Gastrocnemius medialis (tissue), 4 donors: ENCODE results near the gene RYK. TPM values are rescaled to one million over a fixed set of nuclear protein-coding genes. Genes with fewer than 3 reads are reported as not detected.

Experiments
- ATAC-seq, 2 donors: fragments of 150-250 bp; one replicate each; pipeline ENCODE4 v1.9.1; 2016
- DNase-seq, 2 donors: peaks; one replicate each; pipeline ENCODE4 v3.0.0-alpha.2; 2019
- H3K27ac ChIP-seq, 4 donors: fragments of 200-600 bp; sonication (generic); 1 replicate in 1 of 4; 2 replicates in 3 of 4; pipeline ENCODE4 v1.5.1; 2016 to 2018; ENCODE audit warnings: mild to moderate bottlenecking in 2 of 4, moderate library complexity in 1 of 4
- H3K27me3 ChIP-seq, 3 donors: fragments of 200-600 bp; sonication (generic) in 2 of 3; 1 replicate in 1 of 3; 2 replicates in 2 of 3; pipeline versions ENCODE4 v1.5.1 to v1.6.0; 2016 to 2019; ENCODE audit warnings: mild to moderate bottlenecking in 1 of 3, moderate library complexity in 1 of 3
- H3K36me3 ChIP-seq, 2 donors: fragments of 200-600 bp; sonication (generic) in 1 of 2; one replicate each; pipeline ENCODE4 v1.5.1; 2017 to 2018
- H3K4me1 ChIP-seq, 2 donors: fragments of 200-600 bp; sonication (generic) in 1 of 2; one replicate each; pipeline ENCODE4 v1.5.1; 2016 to 2017; ENCODE audit warnings: mild to moderate bottlenecking in 2 of 2
- H3K4me3 ChIP-seq, 4 donors: fragments of 200-600 bp; sonication (generic) in 3 of 4; 1 replicate in 1 of 4; 2 replicates in 3 of 4; pipeline ENCODE4 v1.5.1; 2016 to 2019; ENCODE audit warnings: mild to moderate bottlenecking in 2 of 4
- H3K9me3 ChIP-seq, 3 donors: fragments of 200-600 bp; sonication (generic) in 2 of 3; 1 replicate in 1 of 3; 2 replicates in 2 of 3; pipeline ENCODE4 v1.5.1; 2016 to 2019
- POLR2A ChIP-seq, 2 donors: fragments of 450-650 bp; IDR thresholded peaks; one replicate each; pipeline ENCODE4 v1.6.1; 2017; ENCODE audit warnings: antibody characterized with exemption in 2 of 2, mild to moderate bottlenecking in 2 of 2, moderate library complexity in 2 of 2
- in situ Hi-C, 4 donors: fragments of 200-750 bp; cut with MboI; loops; one replicate each; pipeline versions ENCODE4 v1.15.0 to v1.8.0; 2017; ENCODE audit warnings: low sequenced_read_pairs in 4 of 4
- intact Hi-C: fragments of 100-400 bp; cut with DNase I; formaldehyde crosslinking; loops from one replicate; pipeline ENCODE4 v1.15.1; 2023; ENCODE audit warnings: low total_unique reads
- total RNA-seq, 4 donors: library from RNA; depleted of rRNA; stranded (reverse); fragments of >200 nt; gene quantifications; one replicate each; pipeline versions ENCODE4 v1.1.0 to v1.2.3, GENCODE V29; 2016
- TF ChIP-seq, protein P1 (sequence below), 5 experiments: fragments of 450-650 bp in 3 of 5; fragments of 200-600 bp in 2 of 5; sonication (generic) in 2 of 5; IDR thresholded peaks in 4 of 5; conservative IDR thresholded peaks in 1 of 5; 1 replicate in 4 of 5; 2 replicates in 1 of 5; pipeline ENCODE4 v1.5.1; 2016 to 2019; ENCODE audit warnings: antibody characterized with exemption in 5 of 5, mild to moderate bottlenecking in 3 of 5, moderate library complexity in 3 of 5

The RYK gene
- total RNA-seq, 4 donors from 2014 or later: 25.8 to 42.4 (median 35.0) TPM

DNA sequence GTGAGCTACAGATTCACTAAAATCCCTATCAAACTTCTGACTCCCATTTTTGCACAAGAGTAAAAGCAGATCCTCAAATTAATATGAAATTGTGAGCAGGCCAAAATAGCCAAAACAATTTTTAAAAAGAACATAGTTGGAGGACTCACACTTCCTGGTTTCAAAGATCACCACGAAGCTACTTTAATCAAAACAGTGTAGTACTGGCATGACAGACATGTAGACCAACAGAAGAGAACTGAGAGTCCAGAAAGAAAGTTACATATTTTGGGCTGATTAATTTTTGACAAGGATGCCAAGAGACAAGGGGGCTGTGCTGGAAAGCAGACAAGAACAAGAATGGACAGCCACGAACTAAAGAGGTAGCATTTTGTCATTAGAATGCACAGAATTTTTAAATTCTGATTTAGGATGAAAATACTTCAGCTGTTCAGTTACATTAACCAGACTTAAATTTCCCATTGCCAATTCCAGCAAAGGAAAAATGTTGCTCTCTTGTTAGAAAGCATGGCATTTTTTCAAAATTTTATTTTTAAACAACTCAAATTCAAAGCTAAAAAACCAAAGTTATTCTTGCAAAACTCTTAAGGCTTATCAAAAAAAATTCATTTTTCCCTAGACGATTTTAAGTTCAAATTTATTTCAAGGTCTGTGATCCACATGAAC lies 14.0 kb downstream of the RYK start:
- Histone ChIP-seq H3K4me1 (peaks cover 68 to 70% of the 10 kb centered on the region in 2 donors), H3K27me3 (no peaks in the 10 kb centered on the region), H3K27ac (peak overlapping the region; percentile 13 to 53 (median 30)), H3K36me3 (no peaks in the 10 kb centered on the region), H3K9me3 (no peaks in the 10 kb centered on the region), H3K4me3 (no peak overlapping the region)
- no peak for DNase-seq
- in situ Hi-C loops: no loop called here
- ATAC-seq: no peak
- TF ChIP-seq, protein P1, sequence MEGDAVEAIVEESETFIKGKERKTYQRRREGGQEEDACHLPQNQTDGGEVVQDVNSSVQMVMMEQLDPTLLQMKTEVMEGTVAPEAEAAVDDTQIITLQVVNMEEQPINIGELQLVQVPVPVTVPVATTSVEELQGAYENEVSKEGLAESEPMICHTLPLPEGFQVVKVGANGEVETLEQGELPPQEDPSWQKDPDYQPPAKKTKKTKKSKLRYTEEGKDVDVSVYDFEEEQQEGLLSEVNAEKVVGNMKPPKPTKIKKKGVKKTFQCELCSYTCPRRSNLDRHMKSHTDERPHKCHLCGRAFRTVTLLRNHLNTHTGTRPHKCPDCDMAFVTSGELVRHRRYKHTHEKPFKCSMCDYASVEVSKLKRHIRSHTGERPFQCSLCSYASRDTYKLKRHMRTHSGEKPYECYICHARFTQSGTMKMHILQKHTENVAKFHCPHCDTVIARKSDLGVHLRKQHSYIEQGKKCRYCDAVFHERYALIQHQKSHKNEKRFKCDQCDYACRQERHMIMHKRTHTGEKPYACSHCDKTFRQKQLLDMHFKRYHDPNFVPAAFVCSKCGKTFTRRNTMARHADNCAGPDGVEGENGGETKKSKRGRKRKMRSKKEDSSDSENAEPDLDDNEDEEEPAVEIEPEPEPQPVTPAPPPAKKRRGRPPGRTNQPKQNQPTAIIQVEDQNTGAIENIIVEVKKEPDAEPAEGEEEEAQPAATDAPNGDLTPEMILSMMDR (IDR thresholded peaks at IDR 0.05 in 4 of 5, conservative IDR thresholded peaks at IDR 0.05 in 1 of 5): no peak
- no peak for TF ChIP-seq POLR2A (IDR thresholded peaks at IDR 0.05)
- intact Hi-C loops: no loop called here

DNA sequence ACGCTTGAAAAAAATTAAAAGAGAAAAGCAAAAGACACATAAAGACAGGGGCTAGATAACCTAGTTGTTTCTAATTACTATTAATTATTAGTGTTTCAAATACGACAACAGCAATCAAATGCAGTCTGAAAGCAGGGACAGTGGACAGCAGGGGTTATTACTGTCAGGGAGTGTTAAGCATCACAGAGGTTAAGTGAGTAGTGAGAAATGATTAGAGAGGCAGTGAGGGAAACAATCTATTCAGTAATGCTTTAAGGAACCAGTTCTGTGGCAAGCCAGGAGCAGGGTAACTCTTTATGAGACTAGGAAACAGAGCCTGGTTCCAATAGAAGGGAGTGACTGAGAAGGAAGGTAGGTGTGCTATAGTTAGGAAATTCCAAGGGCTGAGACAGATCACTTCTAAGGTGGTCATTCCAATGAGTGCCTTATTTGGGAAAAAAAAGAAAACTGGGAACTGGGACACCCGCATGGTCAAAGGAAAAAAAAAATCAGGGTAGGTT lies 15.0 kb downstream of the RYK start:
- TF ChIP-seq POLR2A (IDR thresholded peaks at IDR 0.05): no peak
- TF ChIP-seq, protein P1 (IDR thresholded peaks at IDR 0.05 in 4 of 5, conservative IDR thresholded peaks at IDR 0.05 in 1 of 5): no peak
- intact Hi-C loops: no loop called here
- DNase-seq (no peak), ATAC-seq (no peak)
- in situ Hi-C loops: no loop called here
- H3K4me1 ChIP-seq: peaks cover 74 to 76% of the 10 kb centered on the region in 2 donors
- H3K27me3 ChIP-seq: no peaks in the 10 kb centered on the region
- H3K9me3 ChIP-seq: no peaks in the 10 kb centered on the region
- no peaks in the 10 kb centered on the region for H3K36me3 ChIP-seq
- peak overlapping the region in 3 of 4 donors; percentile 10 to 53 (median 34) for H3K27ac ChIP-seq
- H3K4me3 ChIP-seq: no peak overlapping the region

DNA sequence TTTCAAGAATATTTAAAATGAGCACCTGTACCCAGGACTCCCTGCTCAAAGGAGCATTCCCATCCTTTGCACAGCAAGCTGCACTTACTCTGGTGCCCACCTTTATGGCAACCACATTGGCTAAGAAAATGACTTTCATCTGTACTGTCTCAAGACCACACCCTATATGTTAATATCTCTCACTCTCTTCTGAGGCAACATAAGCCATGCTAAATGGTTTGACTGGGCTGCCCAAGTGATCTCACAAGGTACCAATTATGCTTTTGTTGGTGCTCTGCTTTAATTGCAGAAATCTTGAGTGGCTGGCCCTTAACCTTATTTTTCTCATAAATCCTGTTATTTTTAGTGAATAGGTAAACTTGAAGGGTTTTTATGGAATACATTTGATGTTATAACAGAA lies 17.7 kb downstream of the RYK start:
- TF ChIP-seq, protein P1 (IDR thresholded peaks at IDR 0.05 in 4 of 5, conservative IDR thresholded peaks at IDR 0.05 in 1 of 5): no peak
- no peak for TF ChIP-seq POLR2A (IDR thresholded peaks at IDR 0.05)
- in situ Hi-C loops (no loop called here), intact Hi-C loops (no loop called here)
- H3K4me1 ChIP-seq: peaks cover 55 to 60% of the 10 kb centered on the region in 2 donors
- H3K36me3 ChIP-seq: no peaks in the 10 kb centered on the region
- ATAC-seq: no peak
- DNase-seq: no peak
- H3K9me3 ChIP-seq: no peaks in the 10 kb centered on the region
- H3K4me3 ChIP-seq: no peak overlapping the region
- no peak overlapping the region for H3K27ac ChIP-seq
- H3K27me3 ChIP-seq: no peaks in the 10 kb centered on the region

DNA sequence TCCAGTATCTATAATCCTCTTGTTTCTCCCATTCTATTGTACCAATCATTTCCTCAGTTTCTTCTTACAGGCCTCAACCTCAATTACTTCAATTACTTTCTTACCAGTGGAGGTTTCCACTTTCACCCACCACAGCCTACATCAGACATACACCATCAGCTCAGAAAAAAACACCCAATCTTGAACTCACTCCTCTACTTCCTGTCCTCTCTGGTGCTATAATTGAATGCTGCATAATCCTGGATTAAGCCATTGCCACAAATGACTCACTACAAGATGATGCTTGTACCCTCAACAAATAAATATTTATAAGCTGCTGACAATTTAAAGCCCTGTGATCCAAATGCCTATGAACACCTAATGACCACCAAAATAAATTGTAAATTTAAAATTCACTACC lies 18.5 kb downstream of the RYK start:
- H3K27me3 ChIP-seq: no peaks in the 10 kb centered on the region
- ATAC-seq: peak in 1 of 2 donors; percentile 76

More for the DNA sequence above, 18.5 kb downstream of the RYK start:
- H3K4me1 ChIP-seq: peaks cover 50 to 52% of the 10 kb centered on the region in 2 donors
- peak overlapping the region in 1 of 4 donors; percentile 13 for H3K27ac ChIP-seq
- intact Hi-C loops: no loop called here
- H3K4me3 ChIP-seq: no peak overlapping the region
- DNase-seq: no peak
- H3K36me3 ChIP-seq: no peaks in the 10 kb centered on the region
- no peaks in the 10 kb centered on the region for H3K9me3 ChIP-seq
- in situ Hi-C loops: no loop called here
- no peak for TF ChIP-seq POLR2A (IDR thresholded peaks at IDR 0.05)
- TF ChIP-seq, protein P1 (IDR thresholded peaks at IDR 0.05 in 4 of 5, conservative IDR thresholded peaks at IDR 0.05 in 1 of 5): no peak
